Stimulated activated naive B cell treated with anti-CD40 and anti-IgM and Interleukin-4, amounts not matched to agents 10 μg/mL and 1 μg/mL and 100 μg/mL, for 72 hours (primary cell): ENCODE measurements around the gene DNMT3A.

Source experiments
- ATAC-seq, 2 donors: fragments of 150-1000 bp; cut with Tn5 transposase; replicated peaks; 2 replicates each; pipeline ENCODE4 v1.10.0; 2021; ENCODE audit warnings: moderate library complexity in 1 of 2
- DNase-seq: peaks from one replicate; pipeline ENCODE4 v3.0.0; 2021
- H3K27ac Mint-ChIP-seq: one replicate; pipeline ENCODE4 v1.8.0; 2022; ENCODE audit warnings: mild to moderate bottlenecking, mixed read lengths
- H3K27me3 Mint-ChIP-seq, 2 donors: one replicate each; pipeline ENCODE4 v1.8.0; 2022; ENCODE audit warnings: mixed read lengths in 2 of 2
- H3K36me3 Mint-ChIP-seq, 2 donors: one replicate each; pipeline ENCODE4 v1.8.0; 2022; ENCODE audit warnings: mixed read lengths in 2 of 2, mild to moderate bottlenecking in 1 of 2
- H3K4me1 Mint-ChIP-seq, 2 donors: one replicate each; pipeline ENCODE4 v1.8.0; 2022; ENCODE audit warnings: mixed read lengths in 2 of 2, mild to moderate bottlenecking in 1 of 2
- H3K4me3 Mint-ChIP-seq, 2 donors: one replicate each; pipeline ENCODE4 v1.8.0; 2022; ENCODE audit warnings: mild to moderate bottlenecking in 2 of 2, mixed read lengths in 2 of 2, moderate library complexity in 1 of 2
- H3K9me3 Mint-ChIP-seq, 2 donors: one replicate each; pipeline ENCODE4 v1.8.0; 2022; ENCODE audit warnings: mixed read lengths in 2 of 2, mild to moderate bottlenecking in 1 of 2

The DNMT3A gene

GRCh38 chr2:25305775-25306174 lies 36.0 kb downstream of the DNMT3A start:
- peaks cover 34 to 70% of the 10 kb centered on the region in 2 donors for H3K36me3 Mint-ChIP-seq
- ATAC-seq: no peak

GRCh38 chr2:25304826-25305596 lies 36.7 kb downstream of the DNMT3A start:
- no peaks in the 10 kb centered on the region for H3K9me3 Mint-ChIP-seq
- ATAC-seq (no peak), DNase-seq (no peak)
- H3K4me3 Mint-ChIP-seq: no peak overlapping the region
- H3K4me1 Mint-ChIP-seq: peaks cover 51 to 80% of the 10 kb centered on the region in 2 donors
- H3K27ac Mint-ChIP-seq: no peak overlapping the region
- H3K36me3 Mint-ChIP-seq: peaks cover 32 to 67% of the 10 kb centered on the region in 2 donors
- no peaks in the 10 kb centered on the region for H3K27me3 Mint-ChIP-seq

More at GRCh38 chr2:25305775-25306174, 36.0 kb downstream of the DNMT3A start:
- DNase-seq: no peak
- Mint-ChIP-seq H3K27me3 (no peaks in the 10 kb centered on the region), H3K27ac (no peak overlapping the region), H3K9me3 (no peaks in the 10 kb centered on the region), H3K4me1 (peaks cover 51 to 84% of the 10 kb centered on the region in 2 donors), H3K4me3 (no peak overlapping the region)

- no peak for ATAC-seq
- H3K4me3 Mint-ChIP-seq: no peak overlapping the region
- H3K4me1 Mint-ChIP-seq: peaks cover 49 to 76% of the 10 kb centered on the region in 2 donors
- no peak for DNase-seq
- H3K27me3 Mint-ChIP-seq: no peaks in the 10 kb centered on the region
- H3K36me3 Mint-ChIP-seq: peaks cover 31 to 69% of the 10 kb centered on the region in 2 donors
- no peaks in the 10 kb centered on the region for H3K9me3 Mint-ChIP-seq
- H3K27ac Mint-ChIP-seq: no peak overlapping the region
Observed at GRCh38 chr2:25304321-25304720, 37.4 kb downstream of the DNMT3A start.

DNA sequence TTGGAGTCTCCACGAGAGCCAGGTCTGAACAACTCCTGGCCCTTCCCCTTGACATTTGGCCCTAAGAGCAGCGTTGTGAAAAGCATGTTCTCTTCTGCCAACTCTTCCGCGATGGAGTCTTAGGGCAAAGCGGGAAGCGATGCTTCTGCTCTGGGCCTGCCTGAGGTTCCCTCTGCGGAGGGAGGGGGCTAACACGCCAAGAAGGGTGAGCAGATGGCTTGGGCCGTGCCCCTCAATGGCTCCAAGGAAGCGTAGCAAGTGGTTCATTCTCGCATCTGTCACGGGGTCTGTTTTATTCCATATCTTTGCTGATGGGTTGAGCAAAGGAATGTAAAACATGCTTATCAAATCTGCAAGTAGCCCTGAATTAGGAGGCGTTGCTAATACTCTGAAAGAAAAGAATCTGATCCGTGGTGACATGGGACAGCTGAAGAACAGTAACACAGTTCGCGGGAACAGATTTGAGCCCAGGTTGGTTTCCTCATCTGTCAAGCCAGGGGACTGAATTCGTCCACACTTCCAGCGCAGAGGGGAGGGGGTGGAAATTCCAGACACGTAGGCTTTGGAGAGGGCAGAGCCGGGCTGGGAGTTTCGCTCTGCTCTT lies 38.0 kb downstream of the DNMT3A start:
- H3K4me3 Mint-ChIP-seq: peak overlapping the region in 1 of 2 donors; percentile 30
- no peak overlapping the region for H3K27ac Mint-ChIP-seq
- no peaks in the 10 kb centered on the region for H3K27me3 Mint-ChIP-seq
- H3K4me1 Mint-ChIP-seq: peaks cover 44 to 76% of the 10 kb centered on the region in 2 donors
- ATAC-seq: no peak
- no peaks in the 10 kb centered on the region for H3K9me3 Mint-ChIP-seq
- peaks cover 29 to 69% of the 10 kb centered on the region in 2 donors for H3K36me3 Mint-ChIP-seq
- DNase-seq: no peak

DNA sequence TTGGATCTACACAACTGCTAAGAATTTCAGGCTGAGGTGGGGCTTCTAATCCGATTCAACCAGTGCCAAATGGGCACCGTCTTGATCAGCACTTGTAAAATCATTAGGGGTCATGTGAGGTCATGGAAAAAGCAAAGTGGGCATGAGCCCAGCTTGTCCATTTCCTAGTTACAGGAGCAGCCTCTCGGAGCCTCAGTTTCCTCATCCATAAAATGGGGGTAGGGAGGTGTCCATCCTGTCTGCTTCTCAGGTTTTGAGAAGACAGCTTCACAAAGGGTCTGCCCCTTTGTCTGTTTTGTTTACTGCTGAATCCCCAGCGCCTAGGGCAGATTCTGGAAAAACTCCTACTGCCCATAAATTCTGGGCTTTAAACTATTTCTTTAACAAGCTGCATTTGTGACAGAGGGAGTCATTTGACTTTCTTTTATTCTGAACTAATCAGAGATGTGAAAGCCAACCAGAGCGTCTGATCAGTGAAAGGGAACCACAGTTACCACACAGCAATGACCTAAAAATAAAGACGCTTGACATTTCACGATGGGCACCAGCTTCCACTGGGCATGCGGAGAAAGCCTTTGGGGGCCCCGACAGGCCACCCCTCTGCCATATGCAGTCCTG lies 38.9 kb downstream of the DNMT3A start:
- H3K36me3 Mint-ChIP-seq: peaks cover 30 to 68% of the 10 kb centered on the region in 2 donors
- ATAC-seq: peak; percentile 31 to 42
- no peak for DNase-seq
- no peaks in the 10 kb centered on the region for H3K9me3 Mint-ChIP-seq
- peak overlapping the region; percentile 42 for H3K27ac Mint-ChIP-seq
- H3K4me1 Mint-ChIP-seq: peaks cover 43 to 76% of the 10 kb centered on the region in 2 donors
- peak overlapping the region; percentile 25 to 66 for H3K4me3 Mint-ChIP-seq
- H3K27me3 Mint-ChIP-seq: no peaks in the 10 kb centered on the region

DNA sequence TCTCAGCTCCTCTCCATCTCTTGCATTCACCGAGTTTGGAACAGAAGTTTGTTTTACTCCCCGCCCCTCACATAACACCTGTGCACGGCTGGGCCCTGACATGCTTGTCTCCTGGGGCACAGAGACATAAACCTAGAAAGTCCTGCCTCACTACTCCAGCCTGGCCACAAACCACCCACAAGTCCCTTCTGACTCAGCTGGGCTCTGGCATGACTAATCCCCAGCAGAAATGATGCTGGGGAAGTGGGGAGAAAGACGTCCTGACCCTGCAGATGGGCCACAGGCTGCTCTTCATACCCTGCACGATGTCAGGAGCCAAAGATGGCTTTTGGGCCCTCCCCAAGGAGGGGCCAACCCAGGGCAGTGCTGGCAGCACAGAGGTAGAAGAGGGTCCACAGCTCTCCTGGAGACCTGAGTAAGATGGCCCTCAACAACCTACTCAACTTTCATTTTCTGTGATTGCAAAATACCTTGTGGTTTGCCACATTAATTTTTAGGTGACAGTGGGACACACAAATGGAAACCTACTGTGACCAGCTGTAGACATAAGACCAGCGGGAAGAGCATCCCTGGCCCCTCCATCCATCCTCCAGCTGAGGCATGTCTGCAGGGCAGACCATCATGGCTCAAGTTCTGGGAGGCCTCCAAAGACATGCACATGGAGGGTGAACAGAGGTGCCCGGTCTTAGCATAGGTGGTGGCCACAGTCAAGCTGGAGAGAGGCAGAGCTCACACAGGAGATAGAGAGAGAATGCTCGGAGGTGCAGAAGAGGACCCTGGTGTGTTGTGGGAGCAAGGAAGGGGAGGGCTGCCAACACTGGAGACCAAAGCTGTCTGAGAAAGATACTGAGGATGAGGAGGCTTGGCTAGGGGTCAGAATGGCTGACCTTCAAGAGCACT lies 40.0 kb downstream of the DNMT3A start:
- peak; percentile 92 for DNase-seq
- Mint-ChIP-seq H3K4me3 (peak overlapping the region; percentile 56 to 66), H3K27ac (peak overlapping the region; percentile 95), H3K9me3 (no peaks in the 10 kb centered on the region), H3K36me3 (peaks cover 26 to 59% of the 10 kb centered on the region in 2 donors), H3K4me1 (peaks cover 36 to 71% of the 10 kb centered on the region in 2 donors), H3K27me3 (no peaks in the 10 kb centered on the region)
- peak; percentile 96 to 97 for ATAC-seq

DNA sequence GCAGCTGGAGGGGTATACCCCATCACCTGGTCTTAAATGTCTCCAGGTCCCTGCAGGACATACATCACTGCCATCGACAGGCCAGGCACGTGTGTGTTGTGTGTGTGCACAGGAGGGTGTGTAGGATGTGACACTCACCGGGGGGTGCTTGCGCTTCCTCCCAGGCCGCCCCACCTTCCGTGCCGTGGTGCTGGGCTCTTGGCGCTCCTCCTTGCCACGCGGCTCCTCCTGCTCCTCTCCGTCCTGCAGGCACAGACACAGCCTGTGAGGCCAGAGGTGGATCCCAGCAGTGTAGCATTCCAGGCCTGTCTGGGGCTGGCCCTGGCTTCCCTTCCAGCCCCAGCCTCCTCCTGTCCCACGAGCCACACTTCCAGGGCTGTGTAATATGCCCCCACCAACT lies 41.7 kb downstream of the DNMT3A start:
- Mint-ChIP-seq H3K36me3 (peaks cover 25 to 55% of the 10 kb centered on the region in 2 donors), H3K27ac (no peak overlapping the region), H3K27me3 (no peaks in the 10 kb centered on the region), H3K4me3 (no peak overlapping the region), H3K9me3 (no peaks in the 10 kb centered on the region), H3K4me1 (peaks cover 45 to 80% of the 10 kb centered on the region in 2 donors)
- no peak for DNase-seq
- no peak for ATAC-seq

- Mint-ChIP-seq H3K4me1 (peaks cover 47 to 81% of the 10 kb centered on the region in 2 donors), H3K9me3 (no peaks in the 10 kb centered on the region), H3K4me3 (no peak overlapping the region), H3K36me3 (peaks cover 21 to 44% of the 10 kb centered on the region in 2 donors), H3K27ac (no peak overlapping the region), H3K27me3 (no peaks in the 10 kb centered on the region)
- DNase-seq (no peak), ATAC-seq (no peak)
Observed at GRCh38 chr2:25298776-25299431, 42.8 kb downstream of the DNMT3A start.

DNA sequence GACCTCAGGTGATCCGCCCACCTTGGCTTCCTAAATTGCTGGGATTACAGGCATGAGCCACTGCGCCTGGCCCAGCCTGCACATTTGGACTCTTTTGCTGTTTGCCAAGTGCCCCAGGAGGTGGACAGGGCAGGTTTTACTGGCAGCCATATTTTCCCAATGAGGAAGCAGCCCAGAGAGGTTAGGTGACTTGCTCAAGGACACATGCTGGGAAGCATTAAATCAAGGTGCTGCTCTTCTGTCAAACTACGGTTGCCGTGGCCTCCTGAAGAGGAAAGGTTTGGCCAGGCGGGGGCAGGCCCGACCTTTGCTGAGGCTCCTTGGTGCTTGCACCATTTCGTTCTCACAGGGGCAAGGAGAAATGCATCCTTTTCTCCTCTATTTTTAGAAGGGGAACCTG lies 44.0 kb downstream of the DNMT3A start:
- peaks cover 44 to 80% of the 10 kb centered on the region in 2 donors for H3K4me1 Mint-ChIP-seq
- peaks cover 21 to 39% of the 10 kb centered on the region in 2 donors for H3K36me3 Mint-ChIP-seq
- peak overlapping the region; percentile 72 for H3K27ac Mint-ChIP-seq

GRCh38 chr2:25295621-25296020 lies 46.1 kb downstream of the DNMT3A start:
- no peak for ATAC-seq
- Mint-ChIP-seq H3K4me3 (peak overlapping the region; percentile 59 to 78), H3K36me3 (peaks cover 15 to 42% of the 10 kb centered on the region in 2 donors)

More for the DNA sequence above, 44.0 kb downstream of the DNMT3A start:
- no peak for DNase-seq
- H3K4me3 Mint-ChIP-seq: no peak overlapping the region
- ATAC-seq: no peak
- H3K27me3 Mint-ChIP-seq: no peaks in the 10 kb centered on the region
- no peaks in the 10 kb centered on the region for H3K9me3 Mint-ChIP-seq

GRCh38 chr2:25294573-25295462 lies 46.9 kb downstream of the DNMT3A start:
- Mint-ChIP-seq H3K27me3 (no peaks in the 10 kb centered on the region), H3K36me3 (peaks cover 15 to 39% of the 10 kb centered on the region in 2 donors), H3K9me3 (no peaks in the 10 kb centered on the region), H3K27ac (peak overlapping the region; percentile 81), H3K4me3 (peak overlapping the region; percentile 59 to 78), H3K4me1 (peaks cover 42 to 79% of the 10 kb centered on the region in 2 donors)
- ATAC-seq (peak; percentile 86 to 92), DNase-seq (peak; percentile 78)

More at GRCh38 chr2:25295621-25296020, 46.1 kb downstream of the DNMT3A start:
- Mint-ChIP-seq H3K9me3 (no peaks in the 10 kb centered on the region), H3K27ac (peak overlapping the region; percentile 81), H3K27me3 (no peaks in the 10 kb centered on the region), H3K4me1 (peaks cover 42 to 77% of the 10 kb centered on the region in 2 donors)
- no peak for DNase-seq

DNA sequence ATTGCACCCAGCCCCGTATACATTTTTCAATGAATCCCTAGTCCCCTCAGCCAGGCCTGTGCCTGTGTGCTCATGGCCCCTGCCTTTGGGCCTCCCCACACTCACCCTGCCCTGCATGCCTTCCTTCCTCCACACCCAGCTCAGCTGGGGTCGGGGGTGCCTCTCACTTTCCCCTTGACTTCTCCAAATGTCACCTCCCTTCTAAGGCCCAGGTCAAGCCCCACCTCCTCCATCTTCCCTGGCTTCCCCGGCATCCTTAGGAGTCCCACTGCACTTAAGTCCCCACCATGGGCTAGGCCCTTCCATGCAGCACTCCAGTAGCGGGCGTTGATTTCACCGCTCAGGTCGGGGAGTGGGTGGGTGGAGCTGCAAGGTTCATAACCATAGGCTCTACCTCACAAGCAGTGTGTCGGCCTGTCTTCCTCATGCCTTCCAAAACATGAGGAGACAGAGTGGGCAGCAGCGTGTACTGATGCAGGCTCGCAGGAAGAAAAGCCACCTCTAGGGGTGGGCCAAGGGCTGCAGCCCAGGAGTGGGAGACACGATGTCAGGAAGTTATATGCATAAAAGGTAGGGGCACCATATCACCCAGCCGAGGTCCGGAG lies 47.7 kb downstream of the DNMT3A start:
- H3K4me1 Mint-ChIP-seq: peaks cover 42 to 79% of the 10 kb centered on the region in 2 donors
- no peaks in the 10 kb centered on the region for H3K9me3 Mint-ChIP-seq
- DNase-seq (no peak), ATAC-seq (peak; percentile 8 to 26)
- H3K27me3 Mint-ChIP-seq: no peaks in the 10 kb centered on the region
- H3K4me3 Mint-ChIP-seq: peak overlapping the region; percentile 11 to 78
- peak overlapping the region; percentile 81 for H3K27ac Mint-ChIP-seq
- peaks cover 15 to 37% of the 10 kb centered on the region in 2 donors for H3K36me3 Mint-ChIP-seq
